Hepatocyte (in vitro differentiated cells): ENCODE results near the gene SVIL. TPM values are rescaled to one million over a fixed set of nuclear protein-coding genes. Genes with fewer than 3 reads are reported as not detected.

ENCODE experiments used
- DNase-seq: peaks from one replicate; pipeline ENCODE4 v3.0.0-alpha.2; 2016; ENCODE audit warnings: low spot score
- H2AFZ ChIP-seq: fragments of 200-600 bp; sonication (generic); 2 replicates; pipeline ENCODE4 v1.6.0; 2016; ENCODE audit warnings: antibody characterized with exemption, mild to moderate bottlenecking
- H3K27ac ChIP-seq: fragments of 200-600 bp; sonication (generic); 2 replicates; pipeline ENCODE4 v1.5.1; 2016; ENCODE audit warnings: mild to moderate bottlenecking
- H3K27me3 ChIP-seq: fragments of 200-600 bp; sonication (generic); 2 replicates; pipeline ENCODE4 v1.6.1; 2016
- H3K36me3 ChIP-seq: fragments of 200-600 bp; sonication (generic); replicated peaks from 2 replicates; pipeline ENCODE4 v1.5.1; 2016; ENCODE audit warnings: low read depth; ENCODE audit not compliant: insufficient read depth
- H3K4me1 ChIP-seq: fragments of 200-600 bp; sonication (generic); 2 replicates; pipeline ENCODE4 v1.5.1; 2016; ENCODE audit warnings: mild to moderate bottlenecking, moderate library complexity; ENCODE audit not compliant: insufficient read depth
- H3K4me2 ChIP-seq: fragments of 200-600 bp; sonication (generic); 2 replicates; pipeline ENCODE4 v1.6.0; 2016
- H3K4me3 ChIP-seq: fragments of 200-600 bp; sonication (generic); 2 replicates; pipeline ENCODE4 v1.5.1; 2016; ENCODE audit warnings: mild to moderate bottlenecking
- H3K79me2 ChIP-seq: fragments of 200-600 bp; sonication (generic); 2 replicates; pipeline ENCODE4 v1.6.0; 2017; ENCODE audit warnings: mild to moderate bottlenecking
- H3K9me2 ChIP-seq: fragments of 200-600 bp; sonication (generic); replicated peaks from 2 replicates; pipeline ENCODE4 v1.6.0; 2017; ENCODE audit warnings: mild to moderate bottlenecking; ENCODE audit not compliant: insufficient read depth
- H3K9me3 ChIP-seq: fragments of 200-600 bp; sonication (generic); 2 replicates; pipeline ENCODE4 v1.5.1; 2016; ENCODE audit warnings: low read depth, mild to moderate bottlenecking
- H4K20me1 ChIP-seq: fragments of 200-600 bp; sonication (generic); 2 replicates; pipeline ENCODE4 v1.6.0; 2016; ENCODE audit warnings: mild to moderate bottlenecking; ENCODE audit not compliant: insufficient read depth, poor library complexity, severe bottlenecking
- CTCF ChIP-seq: fragments of 200-600 bp; sonication (generic); IDR thresholded peaks from 2 replicates; pipeline ENCODE4 v1.5.1; 2016; ENCODE audit warnings: antibody characterized with exemption, mild to moderate bottlenecking; ENCODE audit not compliant: poor library complexity
- EZH2 ChIP-seq: fragments of 200-600 bp; sonication (generic); IDR thresholded peaks from 2 replicates; pipeline ENCODE4 v1.6.1; 2016; ENCODE audit warnings: antibody characterized with exemption, mild to moderate bottlenecking, borderline replicate concordance
- EZH2phosphoT487 ChIP-seq: fragments of 200-600 bp; sonication (generic); IDR thresholded peaks from one replicate; pipeline ENCODE4 v1.6.1; 2018; ENCODE audit warnings: antibody characterized with exemption, mild to moderate bottlenecking, low read depth, moderate library complexity; ENCODE audit not compliant: unreplicated experiment, severe bottlenecking
- WGBS: methylation state at CpG from one replicate; pipeline ENCODE4 v1.1.6; 2016; ENCODE audit warnings: low lambda C conversion rate; ENCODE audit errors: missing lambda C conversion rate; 5-methylcytosine and 5-hydroxymethylcytosine counted together
- polyA plus RNA-seq: library from polyadenylated mRNA; unstranded; fragments of >200 nt; fragmentation: Nextera tagmentation; extraction: Ambion mirVana; gene quantifications from 2 replicates; pipeline ENCODE4 v1.2.1, GENCODE V29; 2016
- total RNA-seq: library from RNA; depleted of rRNA; stranded (reverse); fragments of >200 nt; gene quantifications from 2 replicates; pipeline ENCODE4 v1.2.3, GENCODE V29; 2014

The SVIL gene
- total and polyA plus RNA-seq, 2 experiments from 2014 or later: 24.3 to 36.5 TPM

- H3K27ac ChIP-seq: peak overlapping the region; percentile 54
- DNase-seq: peak; percentile 81
- 28% methylated on average over 11 of the region's 11 CpGs for WGBS
- peaks cover 21% of the 10 kb centered on the region for H3K4me1 ChIP-seq
- H4K20me1 ChIP-seq: no peaks in the 10 kb centered on the region
- H3K4me3 ChIP-seq: no peak overlapping the region
- H3K36me3 ChIP-seq: no peaks in the 10 kb centered on the region
- no peaks in the 10 kb centered on the region for H3K9me3 ChIP-seq
- H3K4me2 ChIP-seq: peak overlapping the region; percentile 57
- peak overlapping the region; percentile 11 for H2AFZ ChIP-seq
- peaks cover 17% of the 10 kb centered on the region for H3K79me2 ChIP-seq
- TF ChIP-seq CTCF (peak; percentile 72), EZH2phosphoT487 (no peak), EZH2 (no peak)
- H3K27me3 ChIP-seq: no peaks in the 10 kb centered on the region
- H3K9me2 ChIP-seq: no peaks in the 10 kb centered on the region
Measured at GRCh38 chr10:29535012-29535777, 99.6 kb downstream of the SVIL start.

- 41% methylated on average over 2 of the region's 2 CpGs for WGBS
- peak overlapping the region; percentile 57 for H3K4me2 ChIP-seq
- TF ChIP-seq EZH2: no peak
- TF ChIP-seq CTCF: no peak
- no peaks in the 10 kb centered on the region for H3K27me3 ChIP-seq
- no peaks in the 10 kb centered on the region for H3K9me2 ChIP-seq
- peak overlapping the region; percentile 54 for H3K27ac ChIP-seq
- no peak overlapping the region for H3K4me3 ChIP-seq
- H2AFZ ChIP-seq: no peak overlapping the region
- no peaks in the 10 kb centered on the region for H3K9me3 ChIP-seq
- DNase-seq: no peak
- no peaks in the 10 kb centered on the region for H3K36me3 ChIP-seq
- H4K20me1 ChIP-seq: no peaks in the 10 kb centered on the region
- peaks cover 17% of the 10 kb centered on the region for H3K79me2 ChIP-seq
- peaks cover 21% of the 10 kb centered on the region for H3K4me1 ChIP-seq
Measured at GRCh38 chr10:29534590-29534989, 100.2 kb downstream of the SVIL start.

DNA sequence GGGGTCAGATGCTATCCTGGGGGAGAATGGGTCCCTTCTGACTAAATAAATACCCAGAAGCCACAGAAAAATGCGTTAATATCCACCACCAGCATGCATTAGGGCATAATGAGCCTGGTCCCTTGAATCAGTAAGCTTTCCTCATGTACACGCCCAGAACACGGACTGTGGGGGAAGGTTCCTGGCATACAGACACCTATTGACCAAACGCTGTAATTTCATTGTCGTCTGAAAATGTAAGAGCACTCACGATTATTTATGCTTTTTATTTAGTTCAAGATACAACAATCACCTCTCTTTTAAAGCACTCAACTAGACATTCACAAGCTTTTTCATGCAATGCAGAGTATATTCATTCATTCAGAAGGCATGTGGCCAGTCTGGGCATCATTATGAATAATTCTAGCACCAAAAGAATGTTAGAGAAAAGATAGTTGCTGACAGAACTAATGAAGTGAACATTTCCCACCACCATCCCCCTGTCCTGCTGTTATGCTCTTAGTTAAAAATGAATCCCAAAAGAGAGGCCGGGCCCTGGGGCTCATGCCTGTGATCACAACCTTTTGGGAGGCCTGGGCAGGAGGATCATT lies 101.0 kb downstream of the SVIL start:
- no peak for TF ChIP-seq EZH2phosphoT487
- no peak for TF ChIP-seq EZH2
- TF ChIP-seq CTCF: no peak
- Histone ChIP-seq H2AFZ (no peak overlapping the region), H3K9me3 (no peaks in the 10 kb centered on the region), H3K36me3 (no peaks in the 10 kb centered on the region), H3K79me2 (peaks cover 15% of the 10 kb centered on the region), H4K20me1 (no peaks in the 10 kb centered on the region), H3K4me3 (no peak overlapping the region), H3K4me2 (no peak overlapping the region), H3K9me2 (no peaks in the 10 kb centered on the region), H3K27me3 (no peaks in the 10 kb centered on the region), H3K27ac (no peak overlapping the region), H3K4me1 (peaks cover 21% of the 10 kb centered on the region)
- no peak for DNase-seq
- 76% methylated on average over 7 of the region's 7 CpGs for WGBS
